K562 (cell line): ENCODE data around the gene FAM20C. TPM values are rescaled to one million over a fixed set of nuclear protein-coding genes. Genes with fewer than 3 reads are reported as not detected.

ENCODE experiments used
- ATAC-seq: fragments of 200-7000 bp; cut with Tn5 transposase; 3 replicates; pipeline ENCODE4 v1.9.1; 2020; ENCODE audit warnings: moderate library complexity
- BruUV-seq: library from RNA; stranded (reverse); fragments of 400-500 nt; replicated peaks from 2 replicates; lab custom pipeline; 2021; lab: Mats Ljungman, UMichigan
- CTCF ChIA-PET: fragments of 300-600 bp; formaldehyde crosslinking; extraction: SDS; loops from one replicate; lab custom pipeline; 2021; ENCODE audit warnings: low intra/inter-chr PET ratio; lab: Yijun Ruan, JAX
- POLR2A ChIA-PET: fragments of 300-600, 350-650 bp; sonication (Branson Sonifier 250); formaldehyde crosslinking; extraction: SDS; loops from one replicate; lab custom pipeline; 2021; ENCODE audit warnings: antibody characterized with exemption, inconsistent platforms; lab: Yijun Ruan, JAX
- DNase-seq, 4 experiments: peaks; one replicate each; pipeline versions ENCODE4 v3.0.0 to v3.0.0-alpha.2; 2011 to 2018; ENCODE audit warnings: low spot score in 3 of 4, mixed read lengths in 3 of 4; ENCODE audit errors: extremely low read depth in 1 of 4
- FAIRE-seq: peaks from 2 replicates; lab custom pipeline; 2011; peaks lifted over from hg19 to GRCh38; lab: Jason Lieb, UNC
- H2AFZ ChIP-seq: 2 replicates; pipeline ENCODE4 v1.6.0; 2011; ENCODE audit warnings: low read depth, low read length, control low read depth, inconsistent platforms
- H3K27ac ChIP-seq: fragments of 200-600 bp; 3 replicates; pipeline ENCODE4 v1.8.0; 2011; ENCODE audit warnings: low read depth, mild to moderate bottlenecking, control low read depth, inconsistent platforms, low read length, moderate library complexity, mixed read lengths; ENCODE audit errors: extremely low read depth
- H3K27me3 ChIP-seq, 2 experiments: fragments of 300-600 bp in 1 of 2; 2 replicates in 1 of 2; 3 replicates in 1 of 2; pipeline versions ENCODE4 v1.6.0 to v1.8.0; 2011; ENCODE audit warnings: inconsistent platforms in 2 of 2, low read length in 2 of 2, mild to moderate bottlenecking in 1 of 2, mixed read lengths in 1 of 2, moderate library complexity in 1 of 2; ENCODE audit not compliant: control insufficient read depth in 2 of 2, insufficient read depth in 2 of 2
- H3K36me3 ChIP-seq: fragments of 300-600 bp; 3 replicates; pipeline ENCODE4 v1.8.0; 2011; ENCODE audit warnings: mild to moderate bottlenecking, low read length, inconsistent platforms; ENCODE audit not compliant: control insufficient read depth, insufficient read depth
- H3K4me1 ChIP-seq, 2 experiments: fragments of 200-600 bp in 1 of 2; replicated peaks in 1 of 2; 2 replicates in 1 of 2; 3 replicates in 1 of 2; pipeline versions ENCODE4 v1.5.1 to v1.8.0; 2011; ENCODE audit warnings: inconsistent platforms in 2 of 2, low read length in 2 of 2, mild to moderate bottlenecking in 1 of 2, mixed read lengths in 1 of 2, moderate library complexity in 1 of 2; ENCODE audit not compliant: control insufficient read depth in 2 of 2, insufficient read depth in 2 of 2
- H3K4me2 ChIP-seq: 2 replicates; pipeline ENCODE4 v1.6.1; 2011; ENCODE audit warnings: low read length, control low read depth, inconsistent platforms, mixed read lengths; ENCODE audit not compliant: insufficient read depth
- H3K4me3 ChIP-seq: fragments of 200-600 bp; sonication (generic), shearing (Covaris generic); 2 replicates; pipeline ENCODE4 v1.5.1; 2016; ENCODE audit warnings: control low read depth, inconsistent platforms
- H3K79me2 ChIP-seq: fragments of 200-600 bp; 3 replicates; pipeline ENCODE4 v1.8.0; 2011; ENCODE audit warnings: low read length, inconsistent platforms; ENCODE audit not compliant: control insufficient read depth, insufficient read depth
- H3K9ac ChIP-seq, 2 experiments: 2 replicates each; pipeline versions ENCODE4 v1.6.0 to v1.6.1; 2011; ENCODE audit warnings: low read depth in 2 of 2, low read length in 2 of 2, control low read depth in 1 of 2, inconsistent platforms in 1 of 2, mild to moderate bottlenecking in 1 of 2, mixed read lengths in 1 of 2; ENCODE audit not compliant: insufficient read depth in 1 of 2
- H3K9me1 ChIP-seq: one replicate; pipeline ENCODE4 v1.6.0; 2011; ENCODE audit warnings: inconsistent platforms, mild to moderate bottlenecking, low read length, moderate library complexity; ENCODE audit not compliant: control insufficient read depth, insufficient read depth
- H3K9me3 ChIP-seq: replicated peaks from 2 replicates; pipeline ENCODE4 v1.5.1; 2011; ENCODE audit warnings: low read depth, low read length, inconsistent platforms; ENCODE audit not compliant: control insufficient read depth, insufficient read depth
- H4K20me1 ChIP-seq: replicated peaks from 2 replicates; pipeline ENCODE4 v1.6.1; 2011; ENCODE audit warnings: low read length, inconsistent platforms, mixed read lengths; ENCODE audit not compliant: control insufficient read depth, insufficient read depth
- CCAR2 ChIP-seq: fragments of 200-400 bp; formaldehyde crosslinking; IDR thresholded peaks from 2 replicates; pipeline ENCODE4 v1.6.1; 2017; ENCODE audit warnings: mild to moderate bottlenecking, low read depth, low read length
- HNRNPLL ChIP-seq: fragments of 200-400 bp; formaldehyde crosslinking; IDR thresholded peaks from 2 replicates; pipeline ENCODE4 v1.6.1; 2017; ENCODE audit warnings: low read length, low read depth, mild to moderate bottlenecking; ENCODE audit not compliant: poor library complexity, severe bottlenecking
- JUND ChIP-seq, 2 experiments: IDR thresholded peaks; 2 replicates in 1 of 2; 3 replicates in 1 of 2; pipeline ENCODE4 v1.6.1; 2011; ENCODE audit warnings: borderline replicate concordance in 2 of 2, low read depth in 2 of 2, low read length in 2 of 2, improper control_type of control experiment in 1 of 2, missing biosample characterization in 1 of 2, missing genetic modification characterization in 1 of 2, missing genetic modification reagents in 1 of 2
- PHF20 ChIP-seq: fragments of 450-650 bp; IDR thresholded peaks from 2 replicates; pipeline ENCODE4 v1.6.1; 2018; ENCODE audit not compliant: partially characterized antibody
- RHOXF2B ChIP-seq: fragments of 250-450 bp; sonication (Bioruptor Pico); conservative IDR thresholded peaks from 2 replicates; pipeline ENCODE4 v1.5.1; 2021
- SRSF3 ChIP-seq: fragments of 200-400 bp; formaldehyde crosslinking; IDR thresholded peaks from 2 replicates; pipeline ENCODE4 v1.6.1; 2016; ENCODE audit warnings: mild to moderate bottlenecking, low read length, moderate library complexity; ENCODE audit not compliant: insufficient read depth
- XRCC5 ChIP-seq: fragments of 200-400 bp; formaldehyde crosslinking; IDR thresholded peaks from 2 replicates; pipeline ENCODE4 v1.6.1; 2017; ENCODE audit warnings: low read depth, mild to moderate bottlenecking, low read length
- ZFPM2 ChIP-seq: fragments of 250-450 bp; sonication (Bioruptor Pico); IDR thresholded peaks from 2 replicates; pipeline ENCODE4 v1.5.1; 2022; ENCODE audit warnings: mild to moderate bottlenecking
- ZNF232 ChIP-seq: sonication (generic); formaldehyde crosslinking; IDR thresholded peaks from 2 replicates; pipeline ENCODE4 v1.8.0; 2022; ENCODE audit warnings: mild to moderate bottlenecking, missing genetic modification reagents
- ZNF316 ChIP-seq: fragments of 450-650 bp; IDR thresholded peaks from 2 replicates; pipeline ENCODE4 v1.6.1; 2016
- ZZZ3 ChIP-seq: fragments of 450-650 bp; IDR thresholded peaks from 2 replicates; pipeline ENCODE4 v1.6.1; 2016; ENCODE audit warnings: antibody characterized with exemption, mild to moderate bottlenecking, moderate library complexity
- WGBS: fragments of 100-300 bp; shearing (Covaris generic); methylation state at CpG from one replicate; pipeline ENCODE4 v1.1.6; 2016; ENCODE audit warnings: low coverage, mixed read lengths; ENCODE audit not compliant: insufficient coverage; ENCODE audit errors: missing lambda C conversion rate; 5-methylcytosine and 5-hydroxymethylcytosine counted together
- in situ Hi-C: fragments of 300-500 bp; cut with MboI; formaldehyde crosslinking; loops from 4 replicates; pipeline ENCODE4 v1.15.0; 2018; ENCODE audit warnings: inconsistent platforms, mixed read lengths
- intact Hi-C: fragments of 100-400 bp; cut with micrococcal nuclease; formaldehyde crosslinking; loops from 2 replicates; pipeline ENCODE4 v1.14.2; 2022
- polyA plus RNA-seq, 8 experiments: library from polyadenylated mRNA; depleted of rRNA in 4 of 8; stranded (reverse) in 5 of 8; unstranded in 3 of 8; fragments of >200 nt; fragmentation: Nextera tagmentation in 2 of 8; fragmentation: Illumina TruSeq in 1 of 8; extraction: Ambion mirVana in 2 of 8; extraction: Trizol in 1 of 8; gene quantifications; 2 replicates each; pipeline versions ENCODE4 v1.2.1 to v1.2.3, GENCODE V29; 2011 to 2014; ENCODE audit warnings: inconsistent platforms in 1 of 8, missing spikeins in 1 of 8
- total RNA-seq, 7 experiments: library from RNA; depleted of rRNA in 6 of 7; stranded (reverse); fragments of >200 nt in 6 of 7; fragmentation: Illumina TruSeq in 2 of 7; extraction: Trizol in 2 of 7; gene quantifications; 2 replicates each; pipeline versions ENCODE4 v1.2.1 to v1.2.3, GENCODE V29; 2011 to 2021; ENCODE audit warnings: low replicate concordance in 1 of 7
- TF ChIP-seq, protein P1 (sequence below): fragments of 450-650 bp; IDR thresholded peaks from 2 replicates; pipeline ENCODE4 v1.6.1; 2017; ENCODE audit warnings: antibody characterized with exemption, mild to moderate bottlenecking
- TF ChIP-seq, protein P2 (sequence below): conservative IDR thresholded peaks from 2 replicates; pipeline ENCODE4 v1.6.1; 2011; ENCODE audit warnings: low read depth, mild to moderate bottlenecking, low read length; ENCODE audit not compliant: control insufficient read depth
- TF ChIP-seq, protein P3 (sequence below): IDR thresholded peaks from 2 replicates; pipeline ENCODE4 v1.6.1; 2011; ENCODE audit warnings: borderline replicate concordance, low read depth, mild to moderate bottlenecking, moderate library complexity, low read length; ENCODE audit not compliant: insufficient read depth, poor library complexity, severe bottlenecking

The FAM20C gene
- total and polyA plus RNA-seq, 9 of the 15 experiments (the other 6 are each of a cell fraction or from before 2014, with no cell fraction given), result 0.09 TPM; not detected in 8

DNA sequence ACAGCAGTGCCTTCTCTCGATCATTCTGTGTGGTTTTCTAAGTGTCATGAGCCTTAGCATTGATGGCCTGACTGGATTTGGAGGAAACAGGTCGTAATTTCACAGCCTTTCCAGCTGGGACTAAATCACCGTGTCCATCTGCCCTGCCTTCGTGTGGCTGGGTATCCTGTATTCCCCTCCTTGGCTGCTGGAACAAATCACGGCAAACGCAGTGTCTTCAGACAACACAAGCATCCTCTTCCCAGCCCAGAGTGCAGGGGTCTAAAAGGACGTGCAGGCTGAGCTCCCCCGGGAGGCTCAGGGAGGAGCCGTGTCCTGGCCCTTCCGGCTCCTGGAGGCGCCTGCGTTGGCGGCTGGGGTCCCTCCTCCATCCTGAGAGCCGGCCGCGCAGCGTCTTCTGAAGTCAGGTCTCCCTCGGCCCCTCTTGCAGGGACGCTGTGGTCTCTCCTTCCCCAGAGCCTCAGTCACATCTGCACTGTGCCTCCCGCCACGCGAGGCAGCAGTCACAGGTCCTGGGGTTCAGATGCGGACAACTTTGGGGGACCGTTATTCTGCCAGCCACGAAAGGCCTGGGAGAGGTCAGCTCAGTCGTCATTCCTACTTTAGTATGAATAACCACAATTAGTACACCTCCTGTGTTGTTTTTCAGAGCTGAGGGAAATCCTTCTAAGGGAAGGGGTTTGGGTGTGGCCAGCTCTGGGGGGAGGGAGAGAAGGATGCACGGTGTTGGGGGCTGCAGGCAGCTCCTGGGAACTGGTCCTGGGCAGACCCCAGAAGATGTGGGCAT is 41.1 kb downstream of the FAM20C start:
- no TSS peak for BruUV-seq
- no peaks in the 10 kb centered on the region for H3K9me1 ChIP-seq
- WGBS, result 2% methylated on average over 24 of the region's 27 CpGs
- peaks cover 0 to 19% of the 10 kb centered on the region in 2 experiments; a peak in 1 of 5 replicates for H3K4me1 ChIP-seq
- in situ Hi-C loops, result no loop called here
- ATAC-seq, result no peak
- H2AFZ ChIP-seq, result no peak overlapping the region
- no peaks in the 10 kb centered on the region for H3K36me3 ChIP-seq
- H3K4me2 ChIP-seq, result no peak overlapping the region
- intact Hi-C loops, result no loop called here
- CTCF ChIA-PET, result no interaction called here
- H3K27me3 ChIP-seq, result peaks cover 60 to 91% of the 10 kb centered on the region in 2 experiments
- DNase-seq, result no peak
- POLR2A ChIA-PET, result interaction anchor here (0.6 kb wide), 2 partner anchors 10 to 151 kb away, joined by 3 to 4 read pairs; no protein-coding TSS in a partner anchor
- H3K9ac ChIP-seq, result no peak overlapping the region
- H3K79me2 ChIP-seq, result no peaks in the 10 kb centered on the region
- H3K4me3 ChIP-seq, result no peak overlapping the region
- H4K20me1 ChIP-seq, result peaks cover 23% of the 10 kb centered on the region
- H3K9me3 ChIP-seq, result no peaks in the 10 kb centered on the region
- no peak overlapping the region for H3K27ac ChIP-seq
- no peak for FAIRE-seq
- TF ChIP-seq ZNF232 (CRISPR knock-in tag), result no peak
- no peak for TF ChIP-seq PHF20
- TF ChIP-seq ZZZ3, result no peak
- no peak for TF ChIP-seq SRSF3
- TF ChIP-seq RHOXF2B, result no peak
- TF ChIP-seq HNRNPLL, result no peak
- no peak for TF ChIP-seq JUND (IDR thresholded peaks at IDR 0.05; ENCODE audit: borderline replicate concordance, low read depth, low read length)
- no peak for TF ChIP-seq JUND (tag; IDR thresholded peaks at IDR 0.05; ENCODE audit: borderline replicate concordance, low read depth, low read length)
- TF ChIP-seq XRCC5, result no peak
- TF ChIP-seq, protein P1, sequence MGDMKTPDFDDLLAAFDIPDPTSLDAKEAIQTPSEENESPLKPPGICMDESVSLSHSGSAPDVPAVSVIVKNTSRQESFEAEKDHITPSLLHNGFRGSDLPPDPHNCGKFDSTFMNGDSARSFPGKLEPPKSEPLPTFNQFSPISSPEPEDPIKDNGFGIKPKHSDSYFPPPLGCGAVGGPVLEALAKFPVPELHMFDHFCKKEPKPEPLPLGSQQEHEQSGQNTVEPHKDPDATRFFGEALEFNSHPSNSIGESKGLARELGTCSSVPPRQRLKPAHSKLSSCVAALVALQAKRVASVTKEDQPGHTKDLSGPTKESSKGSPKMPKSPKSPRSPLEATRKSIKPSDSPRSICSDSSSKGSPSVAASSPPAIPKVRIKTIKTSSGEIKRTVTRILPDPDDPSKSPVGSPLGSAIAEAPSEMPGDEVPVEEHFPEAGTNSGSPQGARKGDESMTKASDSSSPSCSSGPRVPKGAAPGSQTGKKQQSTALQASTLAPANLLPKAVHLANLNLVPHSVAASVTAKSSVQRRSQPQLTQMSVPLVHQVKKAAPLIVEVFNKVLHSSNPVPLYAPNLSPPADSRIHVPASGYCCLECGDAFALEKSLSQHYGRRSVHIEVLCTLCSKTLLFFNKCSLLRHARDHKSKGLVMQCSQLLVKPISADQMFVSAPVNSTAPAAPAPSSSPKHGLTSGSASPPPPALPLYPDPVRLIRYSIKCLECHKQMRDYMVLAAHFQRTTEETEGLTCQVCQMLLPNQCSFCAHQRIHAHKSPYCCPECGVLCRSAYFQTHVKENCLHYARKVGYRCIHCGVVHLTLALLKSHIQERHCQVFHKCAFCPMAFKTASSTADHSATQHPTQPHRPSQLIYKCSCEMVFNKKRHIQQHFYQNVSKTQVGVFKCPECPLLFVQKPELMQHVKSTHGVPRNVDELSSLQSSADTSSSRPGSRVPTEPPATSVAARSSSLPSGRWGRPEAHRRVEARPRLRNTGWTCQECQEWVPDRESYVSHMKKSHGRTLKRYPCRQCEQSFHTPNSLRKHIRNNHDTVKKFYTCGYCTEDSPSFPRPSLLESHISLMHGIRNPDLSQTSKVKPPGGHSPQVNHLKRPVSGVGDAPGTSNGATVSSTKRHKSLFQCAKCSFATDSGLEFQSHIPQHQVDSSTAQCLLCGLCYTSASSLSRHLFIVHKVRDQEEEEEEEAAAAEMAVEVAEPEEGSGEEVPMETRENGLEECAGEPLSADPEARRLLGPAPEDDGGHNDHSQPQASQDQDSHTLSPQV, result no peak
- TF ChIP-seq, protein P2, sequence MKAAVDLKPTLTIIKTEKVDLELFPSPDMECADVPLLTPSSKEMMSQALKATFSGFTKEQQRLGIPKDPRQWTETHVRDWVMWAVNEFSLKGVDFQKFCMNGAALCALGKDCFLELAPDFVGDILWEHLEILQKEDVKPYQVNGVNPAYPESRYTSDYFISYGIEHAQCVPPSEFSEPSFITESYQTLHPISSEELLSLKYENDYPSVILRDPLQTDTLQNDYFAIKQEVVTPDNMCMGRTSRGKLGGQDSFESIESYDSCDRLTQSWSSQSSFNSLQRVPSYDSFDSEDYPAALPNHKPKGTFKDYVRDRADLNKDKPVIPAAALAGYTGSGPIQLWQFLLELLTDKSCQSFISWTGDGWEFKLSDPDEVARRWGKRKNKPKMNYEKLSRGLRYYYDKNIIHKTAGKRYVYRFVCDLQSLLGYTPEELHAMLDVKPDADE, result no peak
- no peak for TF ChIP-seq ZFPM2 (CRISPR knock-in tag)
- TF ChIP-seq, protein P3, sequence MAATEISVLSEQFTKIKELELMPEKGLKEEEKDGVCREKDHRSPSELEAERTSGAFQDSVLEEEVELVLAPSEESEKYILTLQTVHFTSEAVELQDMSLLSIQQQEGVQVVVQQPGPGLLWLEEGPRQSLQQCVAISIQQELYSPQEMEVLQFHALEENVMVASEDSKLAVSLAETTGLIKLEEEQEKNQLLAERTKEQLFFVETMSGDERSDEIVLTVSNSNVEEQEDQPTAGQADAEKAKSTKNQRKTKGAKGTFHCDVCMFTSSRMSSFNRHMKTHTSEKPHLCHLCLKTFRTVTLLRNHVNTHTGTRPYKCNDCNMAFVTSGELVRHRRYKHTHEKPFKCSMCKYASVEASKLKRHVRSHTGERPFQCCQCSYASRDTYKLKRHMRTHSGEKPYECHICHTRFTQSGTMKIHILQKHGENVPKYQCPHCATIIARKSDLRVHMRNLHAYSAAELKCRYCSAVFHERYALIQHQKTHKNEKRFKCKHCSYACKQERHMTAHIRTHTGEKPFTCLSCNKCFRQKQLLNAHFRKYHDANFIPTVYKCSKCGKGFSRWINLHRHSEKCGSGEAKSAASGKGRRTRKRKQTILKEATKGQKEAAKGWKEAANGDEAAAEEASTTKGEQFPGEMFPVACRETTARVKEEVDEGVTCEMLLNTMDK, result no peak
- TF ChIP-seq ZNF316, result no peak
- no peak for TF ChIP-seq CCAR2
